ENCODE measurements around the gene RFX3. TPM values are rescaled to one million over a fixed set of nuclear protein-coding genes. Genes with fewer than 3 reads are reported as not detected.
A peak's percentile ranks its signal among the peaks of the same experiment; 100 is the strongest.

Gene RFX3
- total and polyA plus RNA-seq, 2 of the 13 experiments (the other 11 are each of a cell fraction or from before 2014, with no cell fraction given), result 2.7 to 5.3 TPM

GRCh38 chr9:3177146-3177761, 348.5 kb downstream of the RFX3 start (continued):
- TF ChIP-seq ZNF609 (CRISPR knock-in tag; IDR thresholded peaks at IDR 0.05; ENCODE audit: borderline replicate concordance) (peak; percentile 79; the same call in 1 of the 2 replicates), CTCF (CRISPR knock-in tag; IDR thresholded peaks at IDR 0.05) (no peak), NFE2L2 (IDR thresholded peaks at IDR 0.05; ENCODE audit: low read length) (no peak), MED1 (CRISPR knock-in tag; IDR thresholded peaks at IDR 0.05) (peak; percentile 80), ZNF569 (CRISPR knock-in tag; IDR thresholded peaks at IDR 0.05; ENCODE audit: borderline replicate concordance) (no peak), NR0B2 (CRISPR knock-in tag; IDR thresholded peaks at IDR 0.05) (no peak), ZNF7 (CRISPR knock-in tag; IDR thresholded peaks at IDR 0.05) (no peak), AGO2 (optimal IDR thresholded peaks at IDR 0.05; ENCODE audit: low read depth, low read length) (no peak), ZNF329 (CRISPR knock-in tag; IDR thresholded peaks at IDR 0.05; ENCODE audit: low read depth) (no peak), GRHL1 (CRISPR knock-in tag; conservative IDR thresholded peaks at IDR 0.05) (no peak), KLF16 (CRISPR knock-in tag; IDR thresholded peaks at IDR 0.05) (peak in 1 of 2 experiments; percentile 35; a peak in 1 of 4 replicates), ZNF616 (CRISPR knock-in tag; IDR thresholded peaks at IDR 0.05; ENCODE audit: low read depth) (no peak), IRX3 (CRISPR knock-in tag; IDR thresholded peaks at IDR 0.05; ENCODE audit: borderline replicate concordance, low read depth) (no peak), ZNF674 (CRISPR knock-in tag; IDR thresholded peaks at IDR 0.05; ENCODE audit: low read depth) (no peak), SALL1 (CRISPR knock-in tag; IDR thresholded peaks at IDR 0.05) (peak; percentile 92), KDM5B (CRISPR knock-in tag; IDR thresholded peaks at IDR 0.05; ENCODE audit: borderline replicate concordance) (no peak), LBX2 (CRISPR knock-in tag; IDR thresholded peaks at IDR 0.05; ENCODE audit: borderline replicate concordance) (no peak), CBX2 (IDR thresholded peaks at IDR 0.05; ENCODE audit: low read depth, low read length) (no peak), CBX2 (CRISPR knock-in tag; IDR thresholded peaks at IDR 0.05; ENCODE audit: low read depth) (no peak)

All from HepG2 (cell line).